ENCODE results near the gene COLEC11.

COLEC11 gene

DNA sequence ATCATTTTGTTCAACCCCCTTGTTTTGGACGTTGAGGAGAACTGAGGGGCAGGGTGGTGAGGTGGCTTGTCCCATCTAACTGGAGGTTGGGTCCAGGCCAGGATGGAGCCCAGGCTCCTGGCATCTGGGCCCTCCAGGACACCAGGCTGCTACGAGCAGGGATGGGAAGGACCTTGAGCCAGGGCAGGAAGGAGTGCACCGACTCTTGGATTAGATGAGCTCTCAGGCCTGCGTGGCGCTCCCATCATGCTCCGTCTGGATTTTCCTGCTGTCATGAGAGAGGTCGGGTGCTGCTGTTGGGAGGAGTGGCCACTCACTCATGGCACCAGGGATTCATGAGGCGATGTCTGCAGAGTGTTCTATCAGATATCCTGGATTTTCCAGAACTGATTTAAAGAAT lies 44.7 kb downstream of the COLEC11 start:
- H3K36me3 ChIP-seq (ENCODE audit: control insufficient read depth, insufficient read depth, low read length) = no peaks in the 10 kb centered on the region
- TF ChIP-seq, protein P1, sequence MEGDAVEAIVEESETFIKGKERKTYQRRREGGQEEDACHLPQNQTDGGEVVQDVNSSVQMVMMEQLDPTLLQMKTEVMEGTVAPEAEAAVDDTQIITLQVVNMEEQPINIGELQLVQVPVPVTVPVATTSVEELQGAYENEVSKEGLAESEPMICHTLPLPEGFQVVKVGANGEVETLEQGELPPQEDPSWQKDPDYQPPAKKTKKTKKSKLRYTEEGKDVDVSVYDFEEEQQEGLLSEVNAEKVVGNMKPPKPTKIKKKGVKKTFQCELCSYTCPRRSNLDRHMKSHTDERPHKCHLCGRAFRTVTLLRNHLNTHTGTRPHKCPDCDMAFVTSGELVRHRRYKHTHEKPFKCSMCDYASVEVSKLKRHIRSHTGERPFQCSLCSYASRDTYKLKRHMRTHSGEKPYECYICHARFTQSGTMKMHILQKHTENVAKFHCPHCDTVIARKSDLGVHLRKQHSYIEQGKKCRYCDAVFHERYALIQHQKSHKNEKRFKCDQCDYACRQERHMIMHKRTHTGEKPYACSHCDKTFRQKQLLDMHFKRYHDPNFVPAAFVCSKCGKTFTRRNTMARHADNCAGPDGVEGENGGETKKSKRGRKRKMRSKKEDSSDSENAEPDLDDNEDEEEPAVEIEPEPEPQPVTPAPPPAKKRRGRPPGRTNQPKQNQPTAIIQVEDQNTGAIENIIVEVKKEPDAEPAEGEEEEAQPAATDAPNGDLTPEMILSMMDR (IDR thresholded peaks at IDR 0.05; ENCODE audit: insufficient read depth, low read length, poor library complexity, severe bottlenecking) = no peak
- H3K4me3 ChIP-seq (replicated peaks; ENCODE audit: low read depth, low read length) = no peak overlapping the region
- no peaks in the 10 kb centered on the region for H3K27me3 ChIP-seq (replicated peaks; ENCODE audit: control insufficient read depth, insufficient read depth, low read length)
- no peak for DNase-seq (ENCODE audit: extremely low read depth, insufficient read length)

DNA sequence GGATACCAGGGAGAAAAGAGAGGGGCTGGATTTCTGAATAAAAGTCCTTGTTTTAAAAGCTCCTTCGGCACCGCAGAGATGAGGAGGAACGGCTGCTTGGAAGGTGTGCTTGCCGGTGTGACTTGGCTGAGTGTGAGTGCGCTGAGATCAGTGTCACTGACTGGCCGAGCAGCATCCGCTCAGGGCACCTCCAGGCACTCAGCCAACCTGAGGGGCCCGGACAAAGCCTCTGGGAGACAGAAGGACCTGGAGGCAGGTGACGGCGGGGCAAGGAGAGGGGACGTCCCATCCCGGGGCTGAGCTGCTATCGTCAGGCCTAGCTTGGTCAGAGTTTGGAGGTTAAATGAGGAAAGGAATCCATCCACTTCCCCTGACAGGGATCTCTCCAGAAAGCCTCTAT lies 46.3 kb downstream of the COLEC11 start:
- no peak for DNase-seq (ENCODE audit: extremely low read depth, insufficient read length)
- TF ChIP-seq, protein P1 (IDR thresholded peaks at IDR 0.05; ENCODE audit: insufficient read depth, low read length, poor library complexity, severe bottlenecking) = no peak
- H3K4me3 ChIP-seq (replicated peaks; ENCODE audit: low read depth, low read length) = no peak overlapping the region

DNA sequence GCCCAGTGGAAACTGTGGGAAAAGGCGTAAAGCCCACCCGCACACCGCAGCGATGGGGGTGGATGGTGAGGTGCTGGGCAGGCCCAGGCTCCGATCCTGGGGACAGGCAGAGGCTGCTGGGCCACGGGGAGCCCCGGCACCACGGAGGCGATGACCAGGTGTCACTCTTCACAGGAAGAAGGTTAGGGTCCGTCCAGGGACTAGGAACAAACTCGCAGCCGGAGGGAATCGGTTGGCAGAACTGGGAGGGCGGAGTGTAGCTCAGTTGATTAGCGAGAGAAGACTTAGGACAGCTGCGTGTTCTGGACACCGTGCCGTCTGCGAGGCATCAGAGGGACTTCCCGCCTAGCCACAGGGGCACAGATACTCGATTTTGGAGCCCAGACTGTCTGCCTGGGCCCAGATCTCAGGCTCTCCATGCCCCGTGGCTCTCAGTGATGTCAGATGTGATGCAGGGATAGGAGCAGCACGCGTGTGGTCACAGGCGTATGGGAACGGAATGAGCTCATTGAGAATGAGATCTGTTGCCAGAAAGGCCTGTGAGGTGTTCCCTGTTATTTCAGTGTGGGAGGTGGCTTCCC lies 47.0 kb downstream of the COLEC11 start:
- TF ChIP-seq, protein P1 (IDR thresholded peaks at IDR 0.05; ENCODE audit: insufficient read depth, low read length, poor library complexity, severe bottlenecking) = no peak
- Histone ChIP-seq H3K27me3 (replicated peaks; ENCODE audit: control insufficient read depth, insufficient read depth, low read length) (no peaks in the 10 kb centered on the region), H3K4me3 (replicated peaks; ENCODE audit: low read depth, low read length) (no peak overlapping the region), H3K36me3 (ENCODE audit: control insufficient read depth, insufficient read depth, low read length) (no peaks in the 10 kb centered on the region)
- no peak for DNase-seq (ENCODE audit: extremely low read depth, insufficient read length)

More for the DNA sequence above, 46.3 kb downstream of the COLEC11 start:
- H3K36me3 ChIP-seq (ENCODE audit: control insufficient read depth, insufficient read depth, low read length) = no peaks in the 10 kb centered on the region
- H3K27me3 ChIP-seq (replicated peaks; ENCODE audit: control insufficient read depth, insufficient read depth, low read length) = no peaks in the 10 kb centered on the region

DNA sequence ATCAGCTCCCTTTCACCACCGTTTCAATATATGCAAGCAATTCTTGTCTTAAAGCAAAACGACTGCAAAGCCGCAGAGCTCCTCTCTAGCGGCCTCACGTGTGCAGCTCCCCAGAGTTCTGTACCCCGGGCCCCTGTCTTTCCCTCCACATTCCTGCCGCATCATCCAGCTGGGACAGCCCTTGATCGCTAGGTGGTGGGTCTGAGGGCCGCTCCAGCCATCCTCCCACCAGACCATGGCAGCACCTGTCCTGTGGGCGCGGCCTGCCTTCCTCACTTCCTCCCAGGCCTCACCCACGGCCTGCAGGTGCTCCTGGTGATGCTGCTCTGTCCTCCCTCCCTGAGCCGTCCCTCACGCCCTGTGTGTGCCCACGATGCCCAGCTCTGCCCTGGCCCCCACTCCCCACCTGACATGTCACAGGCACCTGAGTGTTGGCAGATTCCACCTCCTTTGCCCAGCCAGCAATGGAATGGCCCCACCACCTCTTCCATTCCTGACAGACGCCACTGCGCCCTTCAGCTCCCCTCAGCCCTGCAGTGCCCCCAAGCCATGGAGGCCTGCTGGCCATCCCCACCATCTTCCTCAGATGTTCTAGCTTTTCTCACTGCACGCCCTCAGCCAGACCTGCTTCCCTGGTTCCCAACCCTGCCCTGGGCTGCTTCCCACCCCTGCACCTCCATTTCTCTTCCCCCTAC lies 47.8 kb downstream of the COLEC11 start:
- no peaks in the 10 kb centered on the region for H3K27me3 ChIP-seq (replicated peaks; ENCODE audit: control insufficient read depth, insufficient read depth, low read length)
- TF ChIP-seq, protein P1 (IDR thresholded peaks at IDR 0.05; ENCODE audit: insufficient read depth, low read length, poor library complexity, severe bottlenecking) = no peak
- DNase-seq (ENCODE audit: extremely low read depth, insufficient read length) = no peak
- H3K36me3 ChIP-seq (ENCODE audit: control insufficient read depth, insufficient read depth, low read length) = no peaks in the 10 kb centered on the region
- H3K4me3 ChIP-seq (replicated peaks; ENCODE audit: low read depth, low read length) = no peak overlapping the region

DNA sequence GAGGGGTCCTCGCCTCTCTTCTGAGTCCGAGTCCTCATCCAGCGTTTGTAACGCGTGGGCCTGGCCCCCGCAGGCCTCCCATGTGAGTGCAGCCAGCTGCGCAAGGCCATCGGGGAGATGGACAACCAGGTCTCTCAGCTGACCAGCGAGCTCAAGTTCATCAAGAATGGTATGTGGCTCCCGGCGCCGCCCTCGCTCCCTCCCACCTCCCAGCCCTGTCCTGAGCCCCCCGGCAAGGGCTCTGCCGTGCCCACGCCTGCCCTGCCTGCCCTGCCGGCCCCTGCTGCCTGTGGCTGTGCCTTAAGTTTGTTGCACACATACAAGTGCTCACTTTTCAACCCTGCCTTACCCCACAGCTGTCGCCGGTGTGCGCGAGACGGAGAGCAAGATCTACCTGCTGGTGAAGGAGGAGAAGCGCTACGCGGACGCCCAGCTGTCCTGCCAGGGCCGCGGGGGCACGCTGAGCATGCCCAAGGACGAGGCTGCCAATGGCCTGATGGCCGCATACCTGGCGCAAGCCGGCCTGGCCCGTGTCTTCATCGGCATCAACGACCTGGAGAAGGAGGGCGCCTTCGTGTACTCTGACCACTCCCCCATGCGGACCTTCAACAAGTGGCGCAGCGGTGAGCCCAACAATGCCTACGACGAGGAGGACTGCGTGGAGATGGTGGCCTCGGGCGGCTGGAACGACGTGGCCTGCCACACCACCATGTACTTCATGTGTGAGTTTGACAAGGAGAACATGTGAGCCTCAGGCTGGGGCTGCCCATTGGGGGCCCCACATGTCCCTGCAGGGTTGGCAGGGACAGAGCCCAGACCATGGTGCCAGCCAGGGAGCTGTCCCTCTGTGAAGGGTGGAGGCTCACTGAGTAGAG lies 48.7 kb downstream of the COLEC11 start:
- DNase-seq (ENCODE audit: extremely low read depth, insufficient read length) = no peak
- Histone ChIP-seq H3K4me3 (replicated peaks; ENCODE audit: low read depth, low read length) (no peak overlapping the region), H3K27me3 (replicated peaks; ENCODE audit: control insufficient read depth, insufficient read depth, low read length) (no peaks in the 10 kb centered on the region), H3K36me3 (ENCODE audit: control insufficient read depth, insufficient read depth, low read length) (no peaks in the 10 kb centered on the region)
- TF ChIP-seq, protein P1 (IDR thresholded peaks at IDR 0.05; ENCODE audit: insufficient read depth, low read length, poor library complexity, severe bottlenecking) = no peak

Measured in GM06990 (cell line).